LoVo (cell line): Measurements from ENCODE around the gene NEDD4L.
"Not testable (repeated sequence)": the region's sequence is repeated elsewhere in the genome, so short reads cannot be mapped to it uniquely, and the experiment has no call there.

Experiments used
- DNase-seq: peaks from one replicate; pipeline ENCODE4 v3.0.0-alpha.2; 2016; ENCODE audit warnings: low spot score

NEDD4L gene

GRCh38 chr18:58157237-58157636 is 113.2 kb downstream of the NEDD4L start:
- no peak for DNase-seq

GRCh38 chr18:58158008-58158407 is 114.0 kb downstream of the NEDD4L start:
- DNase-seq = no peak

- no peak for DNase-seq
Measured at GRCh38 chr18:58158459-58158858, 114.4 kb downstream of the NEDD4L start.

GRCh38 chr18:58161659-58162058 is 117.6 kb downstream of the NEDD4L start:
- peak; percentile 18 for DNase-seq

GRCh38 chr18:58162127-58162526 is 118.1 kb downstream of the NEDD4L start:
- no peak for DNase-seq

GRCh38 chr18:58163004-58163590 is 119.1 kb downstream of the NEDD4L start:
- no peak for DNase-seq

- DNase-seq = no peak
Measured at GRCh38 chr18:58166278-58166844, 122.3 kb downstream of the NEDD4L start.

GRCh38 chr18:58167073-58167472 is 123.0 kb downstream of the NEDD4L start:
- no peak for DNase-seq

GRCh38 chr18:58168221-58168620 is 124.2 kb downstream of the NEDD4L start:
- no peak for DNase-seq

- no peak for DNase-seq
Measured at GRCh38 chr18:58168993-58169392, 125.0 kb downstream of the NEDD4L start.

GRCh38 chr18:58169472-58169871 is 125.4 kb downstream of the NEDD4L start:
- DNase-seq = no peak

- DNase-seq = not testable (repeated sequence)
Measured at GRCh38 chr18:58170036-58170435, 126.0 kb downstream of the NEDD4L start.

- no peak for DNase-seq
Measured at GRCh38 chr18:58172031-58172430, 128.0 kb downstream of the NEDD4L start.

- DNase-seq = no peak
Measured at GRCh38 chr18:58174285-58174684, 130.3 kb downstream of the NEDD4L start.

GRCh38 chr18:58175122-58175785 is 131.2 kb downstream of the NEDD4L start:
- DNase-seq = no peak

- no peak for DNase-seq
Measured at GRCh38 chr18:58175786-58176176, 131.8 kb downstream of the NEDD4L start.

- peak; percentile 56 for DNase-seq
Measured at GRCh38 chr18:58177004-58177717, 133.1 kb downstream of the NEDD4L start.

- no peak for DNase-seq
Measured at GRCh38 chr18:58177896-58178470, 134.0 kb downstream of the NEDD4L start.

- no peak for DNase-seq
Measured at GRCh38 chr18:58178511-58178910, 134.5 kb downstream of the NEDD4L start.

GRCh38 chr18:58180172-58180571 is 136.1 kb downstream of the NEDD4L start:
- no peak for DNase-seq

- DNase-seq = peak; percentile 63
Measured at GRCh38 chr18:58180738-58181353, 136.8 kb downstream of the NEDD4L start.

GRCh38 chr18:58181988-58182387 is 138.0 kb downstream of the NEDD4L start:
- no peak for DNase-seq
